NCI-H2081 (cell line): ENCODE data around the gene CRY2.

Experiments
- DNase-seq, 2 experiments: peaks; one replicate each; lab custom pipeline; 2025; lab: John Stamatoyannopoulos, UW

The CRY2 gene

GRCh38 chr11:45879803-45880686 is 32.8 kb downstream of the CRY2 start:
- DNase-seq, result no peak

- peak; percentile 40 to 78 for DNase-seq
These were observed 33.7 kb downstream of the CRY2 start for GRCh38 chr11:45880772-45881570.

GRCh38 chr11:45881708-45882368 is 34.6 kb downstream of the CRY2 start:
- DNase-seq, result peak in 1 of 2 experiments; percentile 56

GRCh38 chr11:45884596-45885185 is 37.4 kb downstream of the CRY2 start:
- no peak for DNase-seq

- DNase-seq, result peak; percentile 67 to 78
These were observed 38.1 kb downstream of the CRY2 start, which contains the start of gene MAPK8IP1 for GRCh38 chr11:45885274-45885920. Gene MAPK8IP1, plus strand, starts transcription at chr11:45885651. Its CDS starts 170 bp downstream, at chr11:45885821.

GRCh38 chr11:45885921-45886721 is 38.8 kb downstream of the CRY2 start:
- peak; percentile 29 to 49 for DNase-seq

- DNase-seq, result no peak
These were observed 39.7 kb downstream of the CRY2 start for GRCh38 chr11:45886816-45887520.

GRCh38 chr11:45887587-45887986 is 40.3 kb downstream of the CRY2 start:
- DNase-seq, result no peak

- DNase-seq, result no peak
These were observed 42.3 kb downstream of the CRY2 start for GRCh38 chr11:45889555-45889954.

- DNase-seq, result no peak
These were observed 42.7 kb downstream of the CRY2 start for GRCh38 chr11:45889966-45890365.

GRCh38 chr11:45890886-45891550 is 43.7 kb downstream of the CRY2 start:
- no peak for DNase-seq

GRCh38 chr11:45892856-45893255 is 45.6 kb downstream of the CRY2 start:
- DNase-seq, result no peak

GRCh38 chr11:45894555-45895247 is 47.4 kb downstream of the CRY2 start:
- no peak for DNase-seq

- DNase-seq, result no peak
These were observed 48.4 kb downstream of the CRY2 start for GRCh38 chr11:45895553-45896259.

- DNase-seq, result peak; percentile 89 to 93
These were observed 49.2 kb downstream of the CRY2 start for GRCh38 chr11:45896422-45896984.

- DNase-seq, result no peak
These were observed 50.3 kb downstream of the CRY2 start for GRCh38 chr11:45897556-45897955.

- DNase-seq, result no peak
These were observed 51.8 kb downstream of the CRY2 start for GRCh38 chr11:45899086-45899447.
